HG02588 (cell line): ENCODE data around the gene ADORA1.

Experiments
- ATAC-seq: cut with Tn5 transposase; IDR thresholded peaks from one replicate; pipeline ENCODE4 v1.9.1; 2021; ENCODE audit warnings: mild to moderate bottlenecking, moderate library complexity; ENCODE audit not compliant: unreplicated experiment

ADORA1 gene

GRCh38 chr1:203172184-203173010 lies 44.9 kb downstream of the ADORA1 start:
- ATAC-seq = no peak

- no peak for ATAC-seq
Observed at GRCh38 chr1:203173011-203173555, 45.6 kb downstream of the ADORA1 start.

GRCh38 chr1:203173566-203173965 lies 46.0 kb downstream of the ADORA1 start:
- ATAC-seq = peak; percentile 73

GRCh38 chr1:203174324-203174985 lies 46.9 kb downstream of the ADORA1 start:
- no peak for ATAC-seq

- ATAC-seq = no peak
Observed at GRCh38 chr1:203175237-203175826, 47.8 kb downstream of the ADORA1 start, which contains the start of gene MYBPH. MYBPH (minus strand) TSS chr1:203175826; CDS start chr1:203175755, 71 bp downstream.

GRCh38 chr1:203175827-203176241 lies 48.3 kb downstream of the ADORA1 start:
- no peak for ATAC-seq

GRCh38 chr1:203176273-203177035 lies 48.9 kb downstream of the ADORA1 start:
- no peak for ATAC-seq

- no peak for ATAC-seq
Observed at GRCh38 chr1:203177036-203177405, 49.5 kb downstream of the ADORA1 start.

- no peak for ATAC-seq
Observed at GRCh38 chr1:203177470-203178039, 50.0 kb downstream of the ADORA1 start.

- ATAC-seq = no peak
Observed at GRCh38 chr1:203178083-203178482, 50.6 kb downstream of the ADORA1 start.

GRCh38 chr1:203178821-203179666 lies 51.5 kb downstream of the ADORA1 start:
- no peak for ATAC-seq

- ATAC-seq = no peak
Observed at GRCh38 chr1:203179667-203180005, 52.1 kb downstream of the ADORA1 start.

- no peak for ATAC-seq
Observed at GRCh38 chr1:203180611-203181330, 53.2 kb downstream of the ADORA1 start.

GRCh38 chr1:203181586-203182386 lies 54.3 kb downstream of the ADORA1 start:
- ATAC-seq = no peak

- no peak for ATAC-seq
Observed at GRCh38 chr1:203182387-203182953, 54.9 kb downstream of the ADORA1 start.

GRCh38 chr1:203183828-203184227 lies 56.3 kb downstream of the ADORA1 start:
- ATAC-seq = no peak

- no peak for ATAC-seq
Observed at GRCh38 chr1:203184467-203184866, 56.9 kb downstream of the ADORA1 start.

- ATAC-seq = no peak
Observed at GRCh38 chr1:203185061-203185461, 57.5 kb downstream of the ADORA1 start.
